Endodermal cell (in vitro differentiated cells): ENCODE measurements around the gene RPL22. TPM values are rescaled to one million over a fixed set of nuclear protein-coding genes. Genes with fewer than 3 reads are reported as not detected.

Experiments
- DNase-seq: peaks from one replicate; pipeline ENCODE4 v3.0.0-alpha.2; 2017
- H3K27ac ChIP-seq: 2 replicates; pipeline ENCODE4 v1.5.1; 2013; ENCODE audit warnings: mild to moderate bottlenecking, low read depth, low read length, moderate library complexity
- H3K27me3 ChIP-seq: 2 replicates; pipeline ENCODE4 v1.6.1; 2013; ENCODE audit warnings: mild to moderate bottlenecking, low read length, moderate library complexity; ENCODE audit not compliant: insufficient read depth, control insufficient read depth, poor library complexity, severe bottlenecking
- H3K36me3 ChIP-seq: 2 replicates; pipeline ENCODE4 v1.7.0; 2013; ENCODE audit warnings: mild to moderate bottlenecking, low read length, moderate library complexity; ENCODE audit not compliant: control insufficient read depth, insufficient read depth
- H3K4me1 ChIP-seq: one replicate; pipeline ENCODE4 v1.7.0; 2013; ENCODE audit warnings: low read length; ENCODE audit not compliant: control insufficient read depth, insufficient read depth
- H3K4me3 ChIP-seq: 2 replicates; pipeline ENCODE4 v1.5.1; 2013; ENCODE audit warnings: mild to moderate bottlenecking, low read length, moderate library complexity
- H3K9ac ChIP-seq: 2 replicates; pipeline ENCODE4 v1.6.1; 2013; ENCODE audit warnings: mild to moderate bottlenecking, low read length, moderate library complexity; ENCODE audit not compliant: poor library complexity, severe bottlenecking; ENCODE audit errors: extremely low read depth
- H3K9me3 ChIP-seq: 2 replicates; pipeline ENCODE4 v1.6.1; 2013; ENCODE audit warnings: mild to moderate bottlenecking, low read length, moderate library complexity; ENCODE audit not compliant: control insufficient read depth
- H3K27ac Mint-ChIP-seq: 2 replicates; pipeline ENCODE4 v1.8.0; 2020; ENCODE audit warnings: mixed read lengths
- H3K27me3 Mint-ChIP-seq: 2 replicates; pipeline ENCODE4 v1.8.0; 2021; ENCODE audit warnings: mild to moderate bottlenecking, mixed read lengths; ENCODE audit not compliant: insufficient read depth
- H3K36me3 Mint-ChIP-seq: 2 replicates; pipeline ENCODE4 v1.8.0; 2020; ENCODE audit warnings: low read depth, mixed read lengths
- H3K4me1 Mint-ChIP-seq: 2 replicates; pipeline ENCODE4 v1.8.0; 2020; ENCODE audit warnings: mixed read lengths
- H3K4me3 Mint-ChIP-seq: 2 replicates; pipeline ENCODE4 v1.8.0; 2020; ENCODE audit warnings: mild to moderate bottlenecking, moderate library complexity, mixed read lengths
- H3K9me3 Mint-ChIP-seq: 2 replicates; pipeline ENCODE4 v1.8.0; 2020; ENCODE audit warnings: mild to moderate bottlenecking, mixed read lengths
- CTCF ChIP-seq: fragments of 200-600 bp; sonication (generic); conservative IDR thresholded peaks from 2 replicates; pipeline ENCODE4 v1.5.0; 2021; ENCODE audit warnings: antibody characterized with exemption, mild to moderate bottlenecking
- WGBS, 2 experiments: methylation state at CpG; one replicate each; pipeline versions ENCODE4 v1.1.5 to v1.1.7; 2013; ENCODE audit warnings: missing lambda C conversion rate in 2 of 2, mixed read lengths in 1 of 2; ENCODE audit not compliant: insufficient coverage in 1 of 2, insufficient read length in 1 of 2; 5-methylcytosine and 5-hydroxymethylcytosine counted together
- total RNA-seq, 2 donors: library from RNA; stranded (reverse); fragmentation: NEBNext Ultra II Directional in 1 of 2; extraction: Animal tissue kit (Norgen Biotek cat#: 25700) in 1 of 2; gene quantifications; 2 replicates in 1 of 2; 3 replicates in 1 of 2; pipeline ENCODE4 v1.2.1, GENCODE V29; 2021

RPL22 gene
- total RNA-seq, 2 donors from 2014 or later = 409 to 481 TPM

- TF ChIP-seq CTCF = no peak
- no peaks in the 10 kb centered on the region for H3K36me3 ChIP-seq
- no peak overlapping the region for H3K4me3 ChIP-seq
- H3K27ac Mint-ChIP-seq = no peak overlapping the region
- WGBS, 2 experiments = 93 to 100% methylated on average over 3 to 10 of the region's 10 CpGs
- H3K27me3 ChIP-seq = peaks cover 23% of the 10 kb centered on the region
- no peak overlapping the region for H3K4me3 Mint-ChIP-seq
- no peak for DNase-seq
- H3K36me3 Mint-ChIP-seq = no peaks in the 10 kb centered on the region
- no peak overlapping the region for H3K9ac ChIP-seq
- H3K4me1 Mint-ChIP-seq = no peaks in the 10 kb centered on the region
- H3K27ac ChIP-seq = no peak overlapping the region
- no peaks in the 10 kb centered on the region for H3K27me3 Mint-ChIP-seq
- H3K4me1 ChIP-seq = no peaks in the 10 kb centered on the region
- H3K9me3 Mint-ChIP-seq = no peaks in the 10 kb centered on the region
- no peaks in the 10 kb centered on the region for H3K9me3 ChIP-seq
Observed at GRCh38 chr1:6172549-6172948, 26.8 kb downstream of the RPL22 start.

GRCh38 chr1:6171548-6172124 lies 27.8 kb downstream of the RPL22 start:
- no peaks in the 10 kb centered on the region for H3K4me1 Mint-ChIP-seq
- DNase-seq = peak; percentile 88
- Histone ChIP-seq H3K27ac (no peak overlapping the region), H3K36me3 (no peaks in the 10 kb centered on the region), H3K9me3 (no peaks in the 10 kb centered on the region), H3K4me1 (no peaks in the 10 kb centered on the region), H3K4me3 (no peak overlapping the region), H3K9ac (no peak overlapping the region), H3K27me3 (peaks cover 14% of the 10 kb centered on the region)
- H3K9me3 Mint-ChIP-seq = no peaks in the 10 kb centered on the region
- TF ChIP-seq CTCF = peak; percentile 76
- no peaks in the 10 kb centered on the region for H3K27me3 Mint-ChIP-seq
- H3K36me3 Mint-ChIP-seq = no peaks in the 10 kb centered on the region
- 69 to 70% methylated on average over 2 to 10 of the region's 10 CpGs for WGBS, 2 experiments
- no peak overlapping the region for H3K4me3 Mint-ChIP-seq
- no peak overlapping the region for H3K27ac Mint-ChIP-seq

GRCh38 chr1:6170742-6171201 lies 28.6 kb downstream of the RPL22 start:
- Histone ChIP-seq H3K36me3 (no peaks in the 10 kb centered on the region), H3K4me1 (no peaks in the 10 kb centered on the region), H3K27ac (no peak overlapping the region), H3K4me3 (no peak overlapping the region), H3K27me3 (peaks cover 5% of the 10 kb centered on the region), H3K9me3 (no peaks in the 10 kb centered on the region), H3K9ac (no peak overlapping the region)
- H3K9me3 Mint-ChIP-seq = no peaks in the 10 kb centered on the region
- DNase-seq = no peak
- H3K4me3 Mint-ChIP-seq = no peak overlapping the region
- no peaks in the 10 kb centered on the region for H3K36me3 Mint-ChIP-seq
- TF ChIP-seq CTCF = no peak
- WGBS, 2 experiments = 86 to 96% methylated on average over 9 to 19 of the region's 19 CpGs
- H3K27ac Mint-ChIP-seq = no peak overlapping the region
- H3K4me1 Mint-ChIP-seq = no peaks in the 10 kb centered on the region
- H3K27me3 Mint-ChIP-seq = no peaks in the 10 kb centered on the region
